DOHH2 (cell line): Measurements from ENCODE around the gene BAD.

ENCODE experiments used
- CTCF ChIP-seq: fragments of 200-600 bp; sonication (generic); IDR thresholded peaks from one replicate; pipeline ENCODE4 v1.5.1; 2014; ENCODE audit warnings: antibody characterized with exemption, mild to moderate bottlenecking, low read depth, low read length; ENCODE audit not compliant: poor library complexity, severe bottlenecking
- EZH2phosphoT487 ChIP-seq: fragments of 200-600 bp; sonication (generic); IDR thresholded peaks from 2 replicates; pipeline ENCODE4 v1.6.1; 2017; ENCODE audit warnings: borderline replicate concordance, mild to moderate bottlenecking, antibody characterized with exemption, low read length, moderate library complexity, mixed read lengths

DNA sequence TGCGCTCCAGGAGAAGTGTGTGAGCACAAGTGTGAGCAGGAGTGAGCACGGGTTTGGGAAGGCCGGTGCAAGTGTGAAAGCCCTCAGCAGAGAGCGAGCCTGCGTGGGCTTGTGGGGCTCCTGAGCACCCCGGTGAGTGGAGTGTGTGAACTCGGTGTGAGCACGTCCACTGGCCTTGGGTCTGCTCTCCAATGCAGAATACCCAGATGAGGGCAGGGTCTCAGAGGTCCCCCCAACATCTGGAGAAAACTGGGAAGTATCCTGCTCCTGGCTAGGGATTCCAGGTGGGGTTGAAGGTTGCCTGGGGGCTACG, 22.1 kb upstream of the BAD start:
- TF ChIP-seq CTCF = no peak
- no peak for TF ChIP-seq EZH2phosphoT487
